Neural progenitor cell (in vitro differentiated cells): ENCODE results near the gene SPTBN5.

Experiments
- CTCF ChIP-seq: fragments of 200-600 bp; sonication (generic); IDR thresholded peaks from 2 replicates; pipeline ENCODE4 v1.5.1; 2017; ENCODE audit warnings: antibody characterized with exemption, mild to moderate bottlenecking
- EZH2 ChIP-seq: fragments of 200-600 bp; sonication (generic); IDR thresholded peaks from 2 replicates; pipeline ENCODE4 v1.6.1; 2017; ENCODE audit warnings: antibody characterized with exemption, mild to moderate bottlenecking, moderate library complexity

- TF ChIP-seq CTCF (no peak), EZH2 (no peak)
Observed at GRCh38 chr15:41936649-41937567, 43.1 kb upstream of the SPTBN5 start.
